ENCODE data around the gene PLXDC2. TPM values are rescaled to one million over a fixed set of nuclear protein-coding genes. Genes with fewer than 3 reads are reported as not detected.

The PLXDC2 gene
- total RNA-seq, 2 experiments from 2014 or later, result not detected

DNA sequence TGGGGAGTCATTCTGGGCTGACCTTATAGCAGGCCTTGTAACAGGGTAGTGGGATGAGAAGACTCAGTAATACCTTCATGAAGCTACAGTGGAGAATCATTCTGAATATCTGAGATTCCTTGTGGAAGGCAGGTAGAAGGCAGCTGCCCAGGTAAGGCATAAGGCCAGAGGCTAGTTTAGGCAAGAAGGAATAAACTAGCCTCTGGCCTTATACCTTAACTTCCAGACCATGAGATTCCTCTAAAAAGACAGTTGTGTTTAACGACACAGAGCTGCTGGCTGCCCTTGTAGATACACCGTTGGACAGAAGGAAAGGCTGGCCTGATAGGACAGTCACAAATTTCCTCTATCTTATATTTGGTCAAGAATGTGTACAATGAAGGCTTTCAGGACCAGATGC, 268.2 kb downstream of the PLXDC2 start:
- intact Hi-C loops (cut with micrococcal nuclease), result no loop called here
- DNase-seq, result no peak
- H3K27me3 Mint-ChIP-seq (ENCODE audit: low read depth), result no peaks in the 10 kb centered on the region
- CTCF ChIA-PET, result no interaction called here
- H3K4me1 Mint-ChIP-seq (ENCODE audit: low read depth), result no peaks in the 10 kb centered on the region
- no peaks in the 10 kb centered on the region for H3K36me3 Mint-ChIP-seq (ENCODE audit: low read depth)
- H3K4me3 Mint-ChIP-seq, result no peak overlapping the region
- peaks cover 3% of the 10 kb centered on the region for H3K9me3 Mint-ChIP-seq
- H3K27ac Mint-ChIP-seq, result no peak overlapping the region

DNA sequence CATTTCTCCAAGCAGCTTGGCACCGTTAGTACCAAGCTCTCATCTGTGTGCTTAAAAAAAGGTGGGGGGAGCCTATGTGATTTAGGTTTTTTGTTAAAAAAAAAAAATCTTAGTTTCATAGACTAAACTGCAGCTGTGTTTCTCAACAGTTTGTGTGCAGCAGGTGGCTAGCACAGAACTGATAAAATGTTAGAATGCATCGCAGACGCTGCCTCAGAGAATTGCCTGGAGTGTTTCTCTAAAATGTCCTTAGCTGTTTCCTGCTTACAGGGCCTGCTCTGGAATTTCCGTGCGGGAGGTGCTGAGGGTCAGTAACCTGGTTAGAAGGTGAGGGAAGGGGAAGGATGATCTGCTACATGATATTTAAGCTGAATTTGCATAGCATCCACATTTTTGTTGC, 268.9 kb downstream of the PLXDC2 start:
- CTCF ChIA-PET, result no interaction called here
- H3K27me3 Mint-ChIP-seq (ENCODE audit: low read depth), result no peaks in the 10 kb centered on the region
- intact Hi-C loops (cut with micrococcal nuclease), result no loop called here
- no peaks in the 10 kb centered on the region for H3K36me3 Mint-ChIP-seq (ENCODE audit: low read depth)
- DNase-seq, result no peak
- no peak overlapping the region for H3K4me3 Mint-ChIP-seq
- H3K9me3 Mint-ChIP-seq, result peaks cover 3% of the 10 kb centered on the region
- H3K4me1 Mint-ChIP-seq (ENCODE audit: low read depth), result no peaks in the 10 kb centered on the region
- no peak overlapping the region for H3K27ac Mint-ChIP-seq

DNA sequence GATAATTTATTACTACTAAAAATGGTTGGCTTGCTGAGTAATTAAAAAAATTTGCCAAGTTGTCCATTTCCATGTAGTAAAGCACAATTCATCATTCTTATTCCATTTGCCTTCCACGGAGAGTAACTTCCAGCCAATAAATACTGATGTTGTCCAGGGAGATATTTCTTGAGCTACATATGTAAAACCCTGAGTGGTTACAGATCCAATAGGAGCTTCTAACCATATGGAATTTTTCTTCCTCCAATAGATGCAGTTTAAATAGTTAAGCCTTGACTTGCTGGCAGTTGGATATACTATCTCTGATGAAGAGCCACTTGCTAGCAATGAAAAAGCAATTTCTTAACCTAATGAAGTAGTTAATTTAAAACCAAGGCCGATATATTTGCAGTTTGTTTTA, 271.1 kb downstream of the PLXDC2 start:
- H3K36me3 Mint-ChIP-seq (ENCODE audit: low read depth), result no peaks in the 10 kb centered on the region
- DNase-seq, result no peak
- CTCF ChIA-PET, result no interaction called here
- H3K4me3 Mint-ChIP-seq, result no peak overlapping the region
- no peaks in the 10 kb centered on the region for H3K27me3 Mint-ChIP-seq (ENCODE audit: low read depth)
- intact Hi-C loops (cut with micrococcal nuclease), result no loop called here
- H3K9me3 Mint-ChIP-seq, result peaks cover 3% of the 10 kb centered on the region
- H3K4me1 Mint-ChIP-seq (ENCODE audit: low read depth), result no peaks in the 10 kb centered on the region
- no peak overlapping the region for H3K27ac Mint-ChIP-seq

DNA sequence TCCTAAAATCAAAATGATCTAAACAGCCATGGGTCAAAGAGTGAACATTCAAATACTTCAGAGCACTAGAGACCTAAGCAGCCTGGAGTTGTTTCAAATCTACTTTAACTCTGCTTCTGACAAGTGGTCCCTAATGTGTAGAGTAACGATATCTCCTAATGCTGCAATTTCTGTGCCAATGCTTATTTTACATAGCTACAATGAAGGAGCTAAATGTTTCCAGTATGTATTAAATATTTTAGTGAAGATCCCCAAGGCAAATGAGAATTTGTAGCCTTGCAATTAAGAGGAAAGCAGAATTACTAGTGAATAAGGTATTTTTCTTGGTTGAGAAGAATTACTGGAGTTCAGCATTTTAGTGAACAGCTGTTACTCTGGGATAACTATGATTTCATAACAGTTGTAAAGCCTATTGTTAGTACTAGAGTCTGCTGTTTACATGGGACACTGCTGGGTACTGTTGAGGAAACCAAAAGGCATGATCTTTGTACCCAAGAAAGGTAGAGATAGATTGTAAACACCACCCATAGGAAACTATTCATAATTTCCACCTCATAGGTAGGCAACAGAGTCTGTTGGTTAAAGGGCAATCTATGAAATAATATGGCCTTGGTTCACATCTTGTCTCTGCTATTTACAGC, 271.9 kb downstream of the PLXDC2 start:
- Mint-ChIP-seq H3K9me3 (peaks cover 3% of the 10 kb centered on the region), H3K27ac (no peak overlapping the region), H3K4me3 (no peak overlapping the region), H3K36me3 (ENCODE audit: low read depth) (no peaks in the 10 kb centered on the region), H3K27me3 (ENCODE audit: low read depth) (peaks cover 2% of the 10 kb centered on the region), H3K4me1 (ENCODE audit: low read depth) (no peaks in the 10 kb centered on the region)
- CTCF ChIA-PET, result no interaction called here
- no peak for DNase-seq
- intact Hi-C loops (cut with micrococcal nuclease), result no loop called here

DNA sequence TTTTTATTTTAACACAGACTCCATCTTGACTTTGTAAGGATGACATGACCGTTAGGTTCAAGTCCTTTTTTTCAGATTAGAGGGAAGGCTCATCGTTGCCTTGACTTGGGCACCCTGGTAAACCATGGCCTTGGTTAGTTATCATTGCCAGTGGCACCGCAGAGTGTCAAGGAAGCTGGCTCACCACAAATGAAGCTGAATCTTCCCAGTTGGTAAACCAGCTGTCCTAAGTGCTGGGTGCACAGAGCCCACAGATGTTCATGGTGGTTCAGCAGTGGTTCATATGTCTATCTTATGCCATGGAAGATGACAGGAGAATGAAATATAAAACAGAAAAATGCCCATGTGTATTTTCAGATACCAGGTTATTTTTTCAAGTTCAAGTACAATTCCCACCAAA, 273.6 kb downstream of the PLXDC2 start:
- intact Hi-C loops (cut with micrococcal nuclease), result no loop called here
- no peak overlapping the region for H3K27ac Mint-ChIP-seq

DNA sequence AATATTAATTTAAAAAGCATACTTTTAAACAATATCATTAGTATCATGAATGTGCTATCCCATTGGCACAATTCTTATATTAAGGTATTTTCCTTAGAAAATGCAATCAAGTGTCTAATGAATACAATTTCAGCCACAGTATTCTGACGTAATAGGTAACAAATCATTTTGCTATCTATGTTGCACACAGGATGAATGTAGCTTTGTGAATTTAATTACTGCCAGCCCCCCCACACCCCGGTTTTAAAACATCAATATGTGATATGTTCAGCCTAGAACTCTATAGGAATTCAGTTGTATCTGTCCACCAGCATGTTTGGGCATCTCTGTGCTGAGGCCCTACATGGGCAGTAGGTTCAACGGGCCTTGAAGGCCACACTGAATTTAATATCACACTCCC, 274.6 kb downstream of the PLXDC2 start:
- Mint-ChIP-seq H3K27me3 (ENCODE audit: low read depth) (peaks cover 2% of the 10 kb centered on the region), H3K36me3 (ENCODE audit: low read depth) (no peaks in the 10 kb centered on the region), H3K4me1 (ENCODE audit: low read depth) (no peaks in the 10 kb centered on the region), H3K4me3 (no peak overlapping the region), H3K9me3 (peaks cover 3% of the 10 kb centered on the region), H3K27ac (no peak overlapping the region)
- DNase-seq, result no peak
- intact Hi-C loops (cut with micrococcal nuclease), result no loop called here
- CTCF ChIA-PET, result no interaction called here

More for the DNA sequence above, 273.6 kb downstream of the PLXDC2 start:
- no peak for DNase-seq
- H3K27me3 Mint-ChIP-seq (ENCODE audit: low read depth), result peaks cover 2% of the 10 kb centered on the region
- no peaks in the 10 kb centered on the region for H3K4me1 Mint-ChIP-seq (ENCODE audit: low read depth)
- no peak overlapping the region for H3K4me3 Mint-ChIP-seq
- H3K36me3 Mint-ChIP-seq (ENCODE audit: low read depth), result no peaks in the 10 kb centered on the region
- CTCF ChIA-PET, result interaction anchor here (0.6 kb wide), 1 partner anchor 1742 kb away, joined by 3 read pairs; no protein-coding TSS in a partner anchor
- peaks cover 3% of the 10 kb centered on the region for H3K9me3 Mint-ChIP-seq

DNA sequence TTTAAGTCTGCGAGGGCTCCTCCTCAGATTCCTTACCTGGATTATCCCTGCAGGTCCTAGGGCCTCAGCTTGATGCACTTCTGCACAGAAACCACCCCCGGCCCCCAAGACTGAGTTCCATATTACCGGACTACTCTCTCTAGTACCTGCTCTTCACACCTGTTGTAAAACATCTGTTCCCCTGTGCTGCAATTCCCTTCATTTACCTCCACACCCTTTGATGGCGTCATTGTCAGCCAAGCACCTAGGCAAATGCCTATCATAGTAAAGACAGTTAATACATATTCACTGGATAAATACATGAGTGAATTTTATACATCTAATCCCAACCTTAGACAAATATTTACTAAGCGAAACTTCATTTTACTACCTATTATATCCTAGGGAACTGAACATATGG, 275.5 kb downstream of the PLXDC2 start:
- Mint-ChIP-seq H3K4me1 (ENCODE audit: low read depth) (no peaks in the 10 kb centered on the region), H3K4me3 (no peak overlapping the region), H3K9me3 (peaks cover 3% of the 10 kb centered on the region), H3K27ac (no peak overlapping the region), H3K36me3 (ENCODE audit: low read depth) (no peaks in the 10 kb centered on the region), H3K27me3 (ENCODE audit: low read depth) (peaks cover 2% of the 10 kb centered on the region)
- CTCF ChIA-PET, result no interaction called here
- intact Hi-C loops (cut with micrococcal nuclease), result no loop called here
- no peak for DNase-seq

DNA sequence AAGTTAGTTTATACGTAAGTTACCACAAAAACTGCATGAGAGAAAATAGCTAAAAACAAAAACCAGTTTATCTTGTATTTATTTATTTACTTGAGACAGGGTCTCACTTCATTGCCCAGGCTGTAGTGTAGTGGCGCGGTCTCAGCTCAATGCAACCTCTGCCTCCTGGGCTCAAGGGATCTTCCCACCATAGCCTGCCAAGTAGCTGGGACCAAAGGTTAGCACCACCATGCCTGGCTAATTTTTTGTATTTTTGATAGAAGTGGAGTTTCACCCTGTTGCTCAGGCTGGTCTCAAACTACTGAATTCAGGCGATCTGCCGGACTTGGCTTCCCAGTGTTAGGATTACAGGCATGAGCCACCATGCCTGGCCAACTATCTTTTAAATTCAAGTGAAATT, 277.4 kb downstream of the PLXDC2 start:
- DNase-seq, result no peak
- Mint-ChIP-seq H3K27ac (no peak overlapping the region), H3K4me3 (no peak overlapping the region), H3K27me3 (ENCODE audit: low read depth) (peaks cover 2% of the 10 kb centered on the region), H3K9me3 (peaks cover 3% of the 10 kb centered on the region), H3K36me3 (ENCODE audit: low read depth) (no peaks in the 10 kb centered on the region), H3K4me1 (ENCODE audit: low read depth) (no peaks in the 10 kb centered on the region)
- intact Hi-C loops (cut with micrococcal nuclease), result no loop called here
- CTCF ChIA-PET, result no interaction called here

DNA sequence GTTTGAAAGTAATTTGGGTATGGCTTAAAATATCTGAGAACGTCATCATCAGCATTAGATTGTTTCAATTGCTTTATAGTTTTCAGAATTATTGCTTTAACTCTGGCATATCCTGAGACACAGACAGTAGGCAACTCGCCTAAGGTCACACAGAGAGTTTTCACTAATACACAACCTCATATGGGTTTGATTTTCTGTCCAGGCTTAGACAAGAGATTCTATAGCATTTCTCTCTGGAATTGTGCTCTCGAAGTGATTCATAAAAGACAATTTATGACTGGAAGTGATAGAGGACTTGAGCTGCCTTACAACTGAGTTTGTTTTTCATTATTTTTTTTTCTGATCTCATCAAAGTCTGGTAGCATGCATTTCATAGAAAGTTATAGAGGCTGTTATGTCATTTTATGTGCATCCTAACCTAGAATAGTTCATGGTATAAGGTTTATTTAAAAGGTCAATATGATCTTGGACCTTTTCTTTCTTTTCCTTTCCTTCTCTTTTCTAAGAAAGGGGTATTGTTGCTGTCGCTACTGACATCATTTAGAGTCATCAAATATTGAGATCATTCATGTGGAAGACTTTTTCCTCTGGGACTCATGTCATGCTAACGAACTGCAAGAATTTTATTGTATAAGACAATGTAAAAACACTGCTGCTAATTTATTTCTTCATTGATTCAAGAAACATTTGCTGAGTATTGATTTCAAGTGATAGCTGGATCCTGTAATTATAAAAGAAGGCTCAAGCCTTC, 278.2 kb downstream of the PLXDC2 start:
- Mint-ChIP-seq H3K27ac (no peak overlapping the region), H3K4me3 (no peak overlapping the region), H3K27me3 (ENCODE audit: low read depth) (peaks cover 2% of the 10 kb centered on the region), H3K9me3 (peaks cover 3% of the 10 kb centered on the region), H3K36me3 (ENCODE audit: low read depth) (no peaks in the 10 kb centered on the region), H3K4me1 (ENCODE audit: low read depth) (no peaks in the 10 kb centered on the region)
- intact Hi-C loops (cut with micrococcal nuclease), result no loop called here
- no peak for DNase-seq
- CTCF ChIA-PET, result no interaction called here

DNA sequence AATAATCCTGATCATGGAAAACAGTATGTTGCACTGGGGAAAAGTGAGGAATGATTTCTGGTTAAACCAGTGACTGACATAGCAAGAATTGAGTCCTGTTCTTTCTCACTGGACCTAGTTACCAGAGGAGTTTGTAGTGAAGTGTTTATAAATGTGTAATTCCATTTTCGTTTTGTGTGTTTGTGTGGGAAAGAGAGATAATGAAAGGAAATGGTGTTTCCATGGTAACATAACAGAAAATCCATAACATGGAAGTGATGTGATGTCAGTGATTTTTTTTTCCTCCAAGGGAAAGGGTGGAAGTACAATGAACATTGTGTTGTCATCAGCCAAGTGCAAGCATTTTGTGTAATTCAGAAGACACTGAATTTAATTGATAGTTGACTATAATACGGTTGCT, 283.9 kb downstream of the PLXDC2 start:
- intact Hi-C loops (cut with micrococcal nuclease), result no loop called here
- no peaks in the 10 kb centered on the region for H3K27me3 Mint-ChIP-seq (ENCODE audit: low read depth)
- no peaks in the 10 kb centered on the region for H3K4me1 Mint-ChIP-seq (ENCODE audit: low read depth)
- H3K9me3 Mint-ChIP-seq, result peaks cover 1% of the 10 kb centered on the region
- H3K4me3 Mint-ChIP-seq, result no peak overlapping the region
- DNase-seq, result no peak
- CTCF ChIA-PET, result no interaction called here
- H3K36me3 Mint-ChIP-seq (ENCODE audit: low read depth), result no peaks in the 10 kb centered on the region
- no peak overlapping the region for H3K27ac Mint-ChIP-seq

DNA sequence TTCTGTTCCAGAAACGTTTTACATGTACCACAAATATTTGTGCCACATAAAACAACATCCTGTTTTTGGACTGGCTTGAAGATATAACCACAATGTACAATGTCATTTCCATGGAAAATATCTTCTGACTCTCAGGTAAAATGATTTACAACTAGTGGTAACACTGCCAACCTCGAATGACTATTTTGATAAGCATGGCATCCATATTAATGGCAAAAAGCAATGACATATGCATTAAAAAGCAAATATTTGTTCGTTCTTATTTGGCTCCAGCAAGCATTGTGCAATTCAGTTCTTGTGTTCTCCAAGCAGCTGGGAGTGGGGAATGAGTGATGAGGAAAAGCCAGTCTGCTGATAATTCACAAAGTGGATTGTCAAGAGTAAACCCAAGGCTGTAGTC, 289.0 kb downstream of the PLXDC2 start:
- Mint-ChIP-seq H3K9me3 (peaks cover 1% of the 10 kb centered on the region), H3K4me3 (no peak overlapping the region), H3K36me3 (ENCODE audit: low read depth) (no peaks in the 10 kb centered on the region), H3K27ac (no peak overlapping the region), H3K27me3 (ENCODE audit: low read depth) (no peaks in the 10 kb centered on the region), H3K4me1 (ENCODE audit: low read depth) (no peaks in the 10 kb centered on the region)
- no peak for DNase-seq
- CTCF ChIA-PET, result no interaction called here
- intact Hi-C loops (cut with micrococcal nuclease), result no loop called here

DNA sequence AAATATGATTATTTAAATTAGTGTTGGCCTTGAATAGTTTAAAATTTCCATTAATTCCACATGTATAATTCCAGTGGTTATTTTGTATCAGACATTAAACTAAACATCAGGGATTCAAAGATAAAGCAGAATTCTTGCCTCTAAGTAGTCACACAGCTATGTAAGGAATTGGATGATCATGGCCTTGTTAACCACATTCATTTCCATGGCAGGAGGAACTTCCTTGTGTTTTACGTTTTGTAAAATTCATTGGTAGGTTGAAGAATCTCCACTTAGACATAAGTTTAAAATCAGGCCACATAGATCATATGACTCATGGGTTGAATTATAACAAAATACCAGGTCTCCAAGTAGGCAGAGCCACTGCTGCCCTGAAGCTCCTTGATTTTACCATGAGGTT, 289.7 kb downstream of the PLXDC2 start:
- H3K4me1 Mint-ChIP-seq (ENCODE audit: low read depth), result no peaks in the 10 kb centered on the region
- no peak overlapping the region for H3K27ac Mint-ChIP-seq
- DNase-seq, result no peak
- H3K27me3 Mint-ChIP-seq (ENCODE audit: low read depth), result no peaks in the 10 kb centered on the region
- H3K4me3 Mint-ChIP-seq, result no peak overlapping the region
- intact Hi-C loops (cut with micrococcal nuclease), result no loop called here
- H3K9me3 Mint-ChIP-seq, result peaks cover 1% of the 10 kb centered on the region
- no peaks in the 10 kb centered on the region for H3K36me3 Mint-ChIP-seq (ENCODE audit: low read depth)
- CTCF ChIA-PET, result interaction anchor here (0.6 kb wide), 1 partner anchor 847 kb away, joined by 3 read pairs; no protein-coding TSS in a partner anchor

DNA sequence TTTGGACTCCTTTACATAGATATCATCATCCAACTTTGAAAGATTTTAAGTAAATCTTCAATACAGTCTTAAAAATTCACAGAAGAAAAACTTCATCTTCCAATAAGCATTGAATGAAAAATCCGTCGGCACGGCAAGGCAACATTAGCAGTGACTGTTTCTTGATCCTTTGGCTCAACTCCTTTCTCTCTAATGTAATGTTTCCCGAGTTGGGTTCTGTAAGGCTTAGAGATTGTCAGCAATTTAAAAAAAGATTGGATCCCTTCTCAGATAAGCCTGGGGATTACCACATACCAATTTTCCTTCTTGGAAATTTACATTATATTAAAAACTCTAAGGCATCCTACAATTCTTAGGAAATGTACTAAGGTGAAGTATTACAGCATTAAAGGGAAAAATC, 291.8 kb downstream of the PLXDC2 start:
- CTCF ChIA-PET, result no interaction called here
- Mint-ChIP-seq H3K9me3 (no peaks in the 10 kb centered on the region), H3K36me3 (ENCODE audit: low read depth) (no peaks in the 10 kb centered on the region), H3K27ac (no peak overlapping the region), H3K4me1 (ENCODE audit: low read depth) (no peaks in the 10 kb centered on the region), H3K27me3 (ENCODE audit: low read depth) (no peaks in the 10 kb centered on the region), H3K4me3 (no peak overlapping the region)
- intact Hi-C loops (cut with micrococcal nuclease), result no loop called here
- DNase-seq, result no peak

Measured in activated naive CD4-positive, alpha-beta T cell treated with anti-CD3 and anti-CD28 coated beads for 36 hours (primary cell).